Occipital lobe (tissue), 2 donors: ENCODE data around the gene HIBADH. TPM values are rescaled to one million over a fixed set of nuclear protein-coding genes. Genes with fewer than 3 reads are reported as not detected.
"Not testable (repeated sequence)": the region's sequence is repeated elsewhere in the genome, so short reads cannot be mapped to it uniquely, and the experiment has no call there.

Source experiments
- DNase-seq: peaks from one replicate; lab custom pipeline; 2025; lab: John Stamatoyannopoulos, UW
- total RNA-seq: library from RNA; depleted of rRNA; stranded (reverse); fragments of >200 nt; gene quantifications from one replicate; pipeline ENCODE4 v1.2.3, GENCODE V29; 2014

HIBADH gene
- total RNA-seq, 1 donor from 2014 or later: 14.7 TPM

- not testable (repeated sequence) for DNase-seq
Observed at GRCh38 chr7:27501879-27502278, 160.8 kb downstream of the HIBADH start.

DNA sequence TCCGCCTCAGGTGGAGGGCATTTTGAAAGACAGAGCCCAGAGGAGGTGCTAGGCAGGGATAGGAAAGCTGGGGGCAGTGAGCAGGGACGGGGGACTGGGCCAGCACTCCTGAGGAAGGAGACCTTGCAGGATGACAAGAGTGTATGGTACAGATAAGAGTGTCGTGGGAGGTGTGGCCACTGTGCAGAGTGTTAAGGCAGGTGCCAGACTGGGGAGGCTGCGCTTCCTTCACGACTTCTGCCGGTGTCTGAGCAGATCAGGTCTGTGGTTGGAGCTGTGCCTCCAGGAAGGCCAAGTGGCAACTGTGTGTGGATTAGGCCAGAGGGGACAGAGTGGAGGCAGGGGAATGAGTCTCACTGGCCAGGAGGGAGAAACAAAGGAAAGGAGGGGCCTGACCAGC, 161.7 kb downstream of the HIBADH start:
- no peak for DNase-seq

GRCh38 chr7:27492224-27492623, 170.5 kb downstream of the HIBADH start:
- DNase-seq: no peak

DNA sequence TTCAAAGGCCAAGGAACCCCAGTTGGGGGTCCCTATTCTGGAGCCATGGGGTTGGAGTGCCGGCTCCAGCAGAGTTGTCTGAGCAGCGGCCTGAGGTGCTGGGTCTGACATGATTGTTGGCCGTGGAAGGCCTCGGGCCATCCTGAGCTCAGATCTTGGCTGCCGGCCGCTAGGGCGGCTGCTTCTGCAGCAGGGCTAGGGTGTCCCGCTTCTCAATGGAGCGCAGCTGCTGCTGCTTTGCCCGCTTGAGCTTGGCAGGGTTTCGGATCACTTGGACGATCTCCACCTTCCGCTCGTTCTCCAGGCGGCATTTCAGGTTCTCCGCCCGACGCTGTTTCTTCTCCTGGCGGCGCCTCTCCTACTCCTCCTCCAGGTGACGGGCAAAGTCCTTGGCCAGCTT, 171.1 kb downstream of the HIBADH start:
- no peak for DNase-seq

DNA sequence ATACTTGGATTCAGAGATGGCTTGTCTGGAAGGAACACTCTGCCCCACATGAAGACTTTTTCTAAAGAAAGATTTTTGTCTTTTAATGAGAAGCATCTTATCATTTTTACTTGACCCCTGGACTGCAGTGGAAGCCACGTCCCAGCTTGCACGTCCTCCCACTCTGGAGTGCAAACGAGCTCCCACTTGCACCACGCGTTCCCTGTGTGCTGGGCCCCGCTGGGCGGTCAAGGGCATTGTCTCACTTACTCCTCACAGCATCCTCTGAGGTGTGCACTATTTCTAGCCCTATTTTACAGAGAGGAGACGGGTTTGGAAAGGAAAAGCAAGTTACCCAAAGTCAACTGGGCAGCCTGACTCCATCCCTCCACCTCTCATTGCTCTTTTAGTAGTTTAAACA, 175.2 kb downstream of the HIBADH start:
- DNase-seq: no peak

GRCh38 chr7:27484451-27484850, 178.2 kb downstream of the HIBADH start:
- no peak for DNase-seq

DNA sequence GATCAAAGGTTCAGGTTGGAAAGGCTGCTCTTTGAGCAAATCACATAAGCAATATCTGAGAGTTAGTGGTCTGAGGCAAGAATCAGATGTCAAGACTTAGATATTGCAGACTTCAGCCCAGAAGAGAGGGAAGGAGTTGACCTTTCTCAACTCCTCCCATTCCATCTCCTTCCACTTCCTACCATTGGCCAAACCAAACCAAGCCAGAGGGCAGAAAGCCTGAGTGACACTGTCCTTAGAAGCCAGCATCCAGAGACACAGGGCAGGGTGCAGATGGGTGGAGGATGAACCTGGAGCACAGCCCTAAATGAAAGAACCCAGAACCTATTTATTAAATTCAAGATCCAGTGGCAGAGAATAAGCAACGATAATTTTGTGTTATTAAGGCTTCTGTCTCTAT, 180.5 kb downstream of the HIBADH start:
- no peak for DNase-seq

GRCh38 chr7:27478556-27478955, 184.1 kb downstream of the HIBADH start:
- no peak for DNase-seq

- DNase-seq: no peak
Observed at GRCh38 chr7:27478084-27478483, 184.6 kb downstream of the HIBADH start.

GRCh38 chr7:27476493-27476892, 186.2 kb downstream of the HIBADH start:
- no peak for DNase-seq

Other genes starting within 250 kb of the HIBADH start
- gene TAX1BP1, start 77.3 kb upstream of the HIBADH start, total RNA-seq: 81.1 TPM